Mucosa of descending colon (tissue), 3 donors: ENCODE results near the gene DST. TPM values are rescaled to one million over a fixed set of nuclear protein-coding genes. Genes with fewer than 3 reads are reported as not detected.

Experiments
- ATAC-seq: fragments of 200-7000 bp; cut with Tn5 transposase; one replicate; pipeline ENCODE4 v1.9.1; 2020; ENCODE audit warnings: mild to moderate bottlenecking, moderate library complexity
- DNase-seq, 3 donors: peaks; one replicate each; pipeline ENCODE4 v3.0.0-alpha.2; 2020
- H3K36me3 ChIP-seq: fragments of 200-600 bp; one replicate; pipeline ENCODE4 v1.8.0; 2021; ENCODE audit warnings: low read depth, mild to moderate bottlenecking
- H3K4me1 ChIP-seq: fragments of 200-600 bp; one replicate; pipeline ENCODE4 v1.8.0; 2021; ENCODE audit warnings: low read depth, mild to moderate bottlenecking
- H3K4me3 ChIP-seq: fragments of 200-600 bp; one replicate; pipeline ENCODE4 v1.8.0; 2021; ENCODE audit warnings: mild to moderate bottlenecking
- H3K9me3 ChIP-seq: fragments of 200-600 bp; one replicate; pipeline ENCODE4 v1.8.0; 2021; ENCODE audit warnings: mild to moderate bottlenecking
- intact Hi-C, 2 donors: fragments of 100-400 bp; cut with DNase I in 1 of 2; cut with micrococcal nuclease in 1 of 2; formaldehyde crosslinking; loops; one replicate each; pipeline versions ENCODE4 v1.11.0 to v1.11.1; 2022; cut with DNase I, micrococcal nuclease
- total RNA-seq, 3 donors: library from RNA; stranded (reverse); fragmentation: NEBNext Ultra II Directional in 2 of 3; extraction: Animal tissue kit (Norgen Biotek cat#: 25700) in 2 of 3; gene quantifications; one replicate each; pipeline versions ENCODE4 v1.2.1 to v1.2.4, GENCODE V29; 2021 to 2023
- TF ChIP-seq, protein P1 (sequence below): fragments of 200-600 bp; IDR thresholded peaks from one replicate; pipeline ENCODE4 v1.8.0; 2022; ENCODE audit warnings: antibody characterized with exemption, mild to moderate bottlenecking
- donor health status: DM: no; HTN: no; CAD: no; lungs with moderate emphysema.
- donor health status: DM: no; HTN: no; CAD: no.
- donor health status: DM: no; HTN: yes; CAD: no.

Gene DST
- total RNA-seq, 3 donors from 2014 or later, result 208 to 580 (median 356) TPM

DNA sequence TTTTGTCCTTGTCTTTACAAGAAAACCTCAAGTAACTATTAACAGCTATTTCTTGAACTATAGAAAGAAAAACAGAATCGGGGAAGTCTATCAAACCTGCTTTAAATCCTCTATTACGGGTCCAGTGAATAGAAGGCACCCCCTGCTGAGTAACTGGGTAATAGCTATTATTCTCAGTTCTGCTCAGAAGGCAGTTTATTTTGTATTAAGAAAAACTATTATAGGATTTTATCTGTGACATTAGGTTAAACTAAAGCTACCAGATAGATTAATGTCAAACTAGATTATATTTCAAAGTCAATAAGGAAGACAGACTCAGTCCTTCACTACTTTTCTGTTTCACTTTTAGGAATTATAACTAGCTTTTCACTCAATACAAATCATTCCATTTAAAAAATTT lies 93.7 kb downstream of the DST start:
- ATAC-seq (peak; percentile 38), DNase-seq (peak in 1 of 3 donors; percentile 25)
- Histone ChIP-seq H3K4me3 (no peak overlapping the region), H3K4me1 (no peaks in the 10 kb centered on the region), H3K36me3 (no peaks in the 10 kb centered on the region), H3K9me3 (no peaks in the 10 kb centered on the region)
- TF ChIP-seq, protein P1, sequence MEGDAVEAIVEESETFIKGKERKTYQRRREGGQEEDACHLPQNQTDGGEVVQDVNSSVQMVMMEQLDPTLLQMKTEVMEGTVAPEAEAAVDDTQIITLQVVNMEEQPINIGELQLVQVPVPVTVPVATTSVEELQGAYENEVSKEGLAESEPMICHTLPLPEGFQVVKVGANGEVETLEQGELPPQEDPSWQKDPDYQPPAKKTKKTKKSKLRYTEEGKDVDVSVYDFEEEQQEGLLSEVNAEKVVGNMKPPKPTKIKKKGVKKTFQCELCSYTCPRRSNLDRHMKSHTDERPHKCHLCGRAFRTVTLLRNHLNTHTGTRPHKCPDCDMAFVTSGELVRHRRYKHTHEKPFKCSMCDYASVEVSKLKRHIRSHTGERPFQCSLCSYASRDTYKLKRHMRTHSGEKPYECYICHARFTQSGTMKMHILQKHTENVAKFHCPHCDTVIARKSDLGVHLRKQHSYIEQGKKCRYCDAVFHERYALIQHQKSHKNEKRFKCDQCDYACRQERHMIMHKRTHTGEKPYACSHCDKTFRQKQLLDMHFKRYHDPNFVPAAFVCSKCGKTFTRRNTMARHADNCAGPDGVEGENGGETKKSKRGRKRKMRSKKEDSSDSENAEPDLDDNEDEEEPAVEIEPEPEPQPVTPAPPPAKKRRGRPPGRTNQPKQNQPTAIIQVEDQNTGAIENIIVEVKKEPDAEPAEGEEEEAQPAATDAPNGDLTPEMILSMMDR, result no peak
- intact Hi-C loops, result no loop called here

DNA sequence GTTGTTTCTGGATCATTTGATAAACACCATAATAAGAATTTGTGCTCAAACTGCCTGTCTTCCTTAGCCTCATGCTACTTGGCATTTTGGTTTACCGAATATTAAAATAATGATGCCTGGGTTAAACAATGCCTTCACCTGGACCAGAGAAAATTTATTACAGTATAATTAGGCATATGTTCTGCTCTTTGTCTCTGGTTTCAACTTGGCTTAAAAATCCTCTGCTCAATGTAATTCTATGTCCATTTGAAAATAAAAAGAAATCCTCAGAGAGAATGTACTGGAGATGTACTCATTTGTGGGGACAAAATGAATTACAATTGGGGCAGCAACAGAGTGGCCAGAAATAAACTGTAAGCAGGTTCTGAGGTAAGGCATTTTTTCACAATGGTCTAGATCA lies 95.0 kb downstream of the DST start:
- no peak for DNase-seq
- no peaks in the 10 kb centered on the region for H3K36me3 ChIP-seq
- no peak for ATAC-seq
- H3K4me3 ChIP-seq, result no peak overlapping the region
- intact Hi-C loops, result no loop called here
- no peaks in the 10 kb centered on the region for H3K4me1 ChIP-seq
- H3K9me3 ChIP-seq, result no peaks in the 10 kb centered on the region
- TF ChIP-seq, protein P1, result no peak

DNA sequence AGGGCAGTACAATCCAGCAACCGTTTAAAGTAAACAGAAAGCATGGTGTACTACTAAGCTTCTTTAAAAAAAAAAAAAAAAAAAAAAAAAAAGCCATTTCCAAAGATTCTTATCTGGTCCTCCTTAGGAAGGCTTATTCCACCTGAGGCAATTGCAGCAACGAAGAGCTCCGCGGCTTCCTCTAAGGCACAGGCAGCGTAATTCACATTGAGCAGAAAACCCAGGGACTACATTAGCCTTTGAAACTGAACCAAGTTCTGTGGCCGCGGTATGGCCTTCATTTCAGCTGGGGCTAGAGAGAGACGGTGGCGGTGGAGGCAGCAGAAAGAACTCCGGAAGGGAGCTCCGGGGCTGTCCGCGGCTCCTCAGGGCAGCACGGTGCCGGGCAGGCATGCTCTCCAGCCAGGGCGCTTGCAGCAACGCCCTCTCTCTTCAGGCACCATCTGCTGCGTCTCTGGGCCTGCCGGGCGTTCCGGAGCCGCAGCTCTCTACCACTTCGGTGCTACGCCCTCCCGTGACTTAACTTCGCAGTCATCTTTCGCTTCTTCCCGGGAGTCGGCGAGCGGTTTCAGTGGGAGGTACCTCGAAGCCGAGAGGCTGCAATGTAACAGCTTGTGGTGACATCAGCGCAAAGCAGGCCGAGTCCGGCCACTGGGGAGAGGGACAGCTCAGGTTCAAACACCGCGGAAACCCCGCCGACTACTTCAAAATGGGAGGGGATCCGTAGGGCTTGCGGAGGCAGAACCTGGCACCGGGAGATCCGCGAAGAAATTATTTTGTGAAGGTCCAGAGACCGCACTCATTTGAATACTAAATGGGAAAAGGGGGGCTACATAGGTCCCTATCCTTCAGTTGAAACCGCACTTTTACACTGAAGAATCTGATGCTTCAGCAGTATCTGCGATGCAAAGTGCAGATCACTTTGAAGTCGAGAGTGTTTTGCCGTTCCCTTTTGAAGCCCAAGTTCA lies 100.0 kb downstream of the DST start:
- ATAC-seq (peak; percentile 95), DNase-seq (peak; percentile 91 to 93 (median 92))
- Histone ChIP-seq H3K36me3 (no peaks in the 10 kb centered on the region), H3K4me3 (peak overlapping the region; percentile 1), H3K9me3 (no peaks in the 10 kb centered on the region), H3K4me1 (peaks cover 7% of the 10 kb centered on the region)
- TF ChIP-seq, protein P1, result no peak
- intact Hi-C loops, result no loop called here

DNA sequence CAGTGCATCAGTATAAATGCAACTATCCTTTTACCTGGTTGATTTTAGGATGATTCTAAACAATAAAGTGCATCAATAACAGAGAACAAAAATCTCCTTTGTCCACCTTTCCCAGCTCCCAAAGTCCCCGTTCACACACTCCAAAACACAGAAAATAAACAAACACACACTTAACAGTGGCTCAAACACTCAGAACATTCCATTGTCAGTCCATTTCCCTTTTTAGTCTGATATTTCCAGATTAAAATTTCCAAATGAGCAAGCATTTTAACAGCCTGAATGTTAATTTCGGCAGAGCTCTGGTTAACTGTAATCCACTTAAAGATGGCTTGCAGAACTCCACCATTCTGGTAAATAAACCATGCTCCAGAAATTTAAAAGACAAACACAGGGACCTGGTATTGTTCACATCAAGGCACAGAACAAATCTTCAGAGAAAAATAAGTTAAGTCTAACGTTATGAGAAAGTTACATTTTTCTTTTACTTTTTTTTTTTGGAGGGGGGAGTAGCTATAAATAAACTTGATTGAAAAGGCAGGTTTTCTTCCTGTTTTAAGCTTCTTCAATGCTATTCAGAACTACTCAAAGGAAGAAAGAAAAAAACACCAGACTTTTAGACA lies 100.8 kb downstream of the DST start:
- ATAC-seq, result no peak
- TF ChIP-seq, protein P1, result no peak
- Histone ChIP-seq H3K4me1 (peaks cover 7% of the 10 kb centered on the region), H3K4me3 (peak overlapping the region; percentile 1), H3K36me3 (no peaks in the 10 kb centered on the region), H3K9me3 (no peaks in the 10 kb centered on the region)
- intact Hi-C loops, result no loop called here
- no peak for DNase-seq

DNA sequence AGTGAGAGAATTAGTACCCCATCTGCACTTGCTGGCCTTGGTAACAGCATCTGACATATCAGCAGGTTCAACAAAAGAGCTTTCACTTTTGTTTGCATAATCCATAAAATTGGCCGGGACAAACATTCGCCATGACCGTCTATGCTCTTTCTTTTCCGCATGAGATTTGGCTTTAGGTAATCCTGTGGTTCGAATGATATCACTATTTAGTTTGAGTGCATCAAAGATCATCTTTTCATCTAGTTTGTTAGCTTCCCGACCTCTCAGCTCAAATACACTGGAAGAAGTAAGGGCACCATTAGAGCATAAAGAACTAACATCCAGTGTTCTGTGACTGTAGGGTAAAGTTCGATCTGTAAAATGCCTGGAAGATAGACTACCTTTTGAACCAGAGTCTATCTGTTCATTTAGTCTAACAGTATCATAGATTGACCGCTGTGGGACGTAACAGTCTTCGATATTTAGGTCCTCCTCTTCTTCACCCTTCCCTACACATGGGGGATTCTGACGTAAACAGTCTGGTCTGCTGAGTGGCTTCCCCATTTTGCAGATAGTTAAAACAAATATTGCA lies 101.6 kb downstream of the DST start:
- H3K4me3 ChIP-seq, result no peak overlapping the region
- intact Hi-C loops, result no loop called here

More for the DNA sequence above, 101.6 kb downstream of the DST start:
- DNase-seq, result peak in 1 of 3 donors; percentile 41
- Histone ChIP-seq H3K36me3 (no peaks in the 10 kb centered on the region), H3K9me3 (no peaks in the 10 kb centered on the region), H3K4me1 (peaks cover 7% of the 10 kb centered on the region)
- peak; percentile 46 for ATAC-seq
- TF ChIP-seq, protein P1, result no peak
